Common myeloid progenitor, CD34-positive (primary cell): ENCODE measurements around the gene CD200R1L.
"Not testable (repeated sequence)": the region's sequence is repeated elsewhere in the genome, so short reads cannot be mapped to it uniquely, and the experiment has no call there.

Source experiments
- CTCF ChIA-PET: fragments of 350-600 bp; sonication (Branson Sonifier 250); formaldehyde crosslinking; loops from one replicate; lab custom pipeline; 2021; ENCODE audit warnings: antibody characterized with exemption; lab: Charles Lee
- POLR2A ChIA-PET: fragments of 350-600 bp; sonication (Branson Sonifier 250); formaldehyde crosslinking; loops from one replicate; lab custom pipeline; 2021; ENCODE audit warnings: antibody characterized with exemption; lab: Charles Lee
- DNase-seq, 3 donors: peaks; one replicate each; pipeline versions ENCODE4 v3.0.0 to v3.0.0-alpha.2; 2013
- H3K27ac ChIP-seq, 2 experiments: 1 replicate in 1 of 2; 2 replicates in 1 of 2; pipeline ENCODE4 v1.7.0; 2013; ENCODE audit warnings: inconsistent platforms in 2 of 2, low read length in 2 of 2, mild to moderate bottlenecking in 2 of 2, low read depth in 1 of 2, moderate library complexity in 1 of 2; ENCODE audit not compliant: severe bottlenecking in 2 of 2, insufficient read depth in 1 of 2, poor library complexity in 1 of 2
- H3K27me3 ChIP-seq, 5 experiments: replicated peaks in 2 of 5; 1 replicate in 3 of 5; 2 replicates in 2 of 5; pipeline versions ENCODE4 v1.6.1 to v1.7.0; 2013; ENCODE audit warnings: low read length in 4 of 5, mild to moderate bottlenecking in 2 of 5, moderate library complexity in 2 of 5, inconsistent platforms in 1 of 5; ENCODE audit not compliant: insufficient read depth in 5 of 5, control insufficient read depth in 4 of 5
- H3K36me3 ChIP-seq, 4 experiments: 1 replicate in 2 of 4; 2 replicates in 2 of 4; pipeline versions ENCODE4 v1.6.1 to v1.7.0; 2013; ENCODE audit warnings: low read length in 3 of 4, control low read depth in 1 of 4, mild to moderate bottlenecking in 1 of 4; ENCODE audit not compliant: control insufficient read depth in 4 of 4, insufficient read depth in 4 of 4
- H3K4me1 ChIP-seq, 4 experiments: 1 replicate in 3 of 4; 2 replicates in 1 of 4; pipeline versions ENCODE4 v1.6.1 to v1.7.1; 2013; ENCODE audit warnings: low read length in 3 of 4, mild to moderate bottlenecking in 3 of 4, control low read depth in 1 of 4, inconsistent platforms in 1 of 4, moderate library complexity in 1 of 4; ENCODE audit not compliant: control insufficient read depth in 4 of 4, insufficient read depth in 4 of 4; ENCODE audit errors: control extremely low read depth in 1 of 4
- H3K4me3 ChIP-seq, 7 experiments: 1 replicate in 4 of 7; 2 replicates in 3 of 7; pipeline versions ENCODE4 v1.5.1 to v1.7.0; 2013; ENCODE audit warnings: mild to moderate bottlenecking in 7 of 7, low read length in 6 of 7, moderate library complexity in 6 of 7, inconsistent platforms in 2 of 7, low read depth in 2 of 7, control low read depth in 1 of 7; ENCODE audit not compliant: insufficient read depth in 4 of 7, control insufficient read depth in 1 of 7; ENCODE audit errors: extremely low read depth in 1 of 7
- H3K9me3 ChIP-seq, 5 experiments: 1 replicate in 4 of 5; 2 replicates in 1 of 5; pipeline versions ENCODE4 v1.6.1 to v1.7.1; 2013; ENCODE audit warnings: low read length in 4 of 5, mild to moderate bottlenecking in 2 of 5, inconsistent platforms in 1 of 5, low read depth in 1 of 5, moderate library complexity in 1 of 5; ENCODE audit not compliant: control insufficient read depth in 4 of 5, insufficient read depth in 2 of 5; ENCODE audit errors: control extremely low read depth in 1 of 5
- WGBS: methylation state at CpG from one replicate; pipeline ENCODE4 v1.1.5; 2013; ENCODE audit not compliant: insufficient coverage; 5-methylcytosine and 5-hydroxymethylcytosine counted together

The CD200R1L gene

GRCh38 chr3:112856537-112856936, 9.9 kb upstream of the CD200R1L start:
- CTCF ChIA-PET: no interaction called here
- Histone ChIP-seq H3K36me3 (no peaks in the 10 kb centered on the region), H3K9me3 (peaks cover 4 to 45% (median 25%) of the 10 kb centered on the region in 5 experiments), H3K4me3 (no peak overlapping the region), H3K4me1 (peaks cover 3 to 36% (median 7%) of the 10 kb centered on the region in 4 experiments), H3K27me3 (peaks cover 0 to 17% (median 0%) of the 10 kb centered on the region in 5 experiments), H3K27ac (no peak overlapping the region)
- POLR2A ChIA-PET: no interaction called here
- peak; percentile 83 to 97 (median 96) for DNase-seq

GRCh38 chr3:112855883-112856282, 9.2 kb upstream of the CD200R1L start:
- DNase-seq: no peak
- POLR2A ChIA-PET: no interaction called here
- CTCF ChIA-PET: interaction anchor here (0.9 kb wide), 1 partner anchor 121 kb away, joined by 3 read pairs; no protein-coding TSS in a partner anchor

GRCh38 chr3:112855074-112855473, 8.4 kb upstream of the CD200R1L start:
- POLR2A ChIA-PET, H3K36me3 ChIP-seq, H3K4me3 ChIP-seq, DNase-seq, H3K27ac ChIP-seq: not testable (repeated sequence)
- peaks cover 0 to 18% (median 0%) of the 10 kb centered on the region in 5 experiments for H3K27me3 ChIP-seq
- CTCF ChIA-PET: interaction anchor here (0.9 kb wide), 1 partner anchor 121 kb away, joined by 3 read pairs; no protein-coding TSS in a partner anchor
- peaks cover 3 to 34% (median 7%) of the 10 kb centered on the region in 4 experiments for H3K4me1 ChIP-seq
- WGBS: no CpG with 5 or more reads among the region's 3 CpGs
- H3K9me3 ChIP-seq: peaks cover 6 to 58% (median 32%) of the 10 kb centered on the region in 5 experiments

More at GRCh38 chr3:112855883-112856282, 9.2 kb upstream of the CD200R1L start:
- Histone ChIP-seq H3K4me1 (peaks cover 3 to 35% (median 7%) of the 10 kb centered on the region in 4 experiments), H3K27ac (no peak overlapping the region), H3K9me3 (peaks cover 4 to 50% (median 31%) of the 10 kb centered on the region in 5 experiments), H3K36me3 (no peaks in the 10 kb centered on the region), H3K27me3 (peaks cover 0 to 17% (median 0%) of the 10 kb centered on the region in 5 experiments), H3K4me3 (no peak overlapping the region)

- Histone ChIP-seq H3K27ac (no peak overlapping the region), H3K4me3 (no peak overlapping the region), H3K4me1 (peaks cover 0 to 4% (median 0%) of the 10 kb centered on the region in 4 experiments), H3K9me3 (peaks cover 2 to 55% (median 29%) of the 10 kb centered on the region in 5 experiments), H3K27me3 (peaks cover 0 to 15% (median 3%) of the 10 kb centered on the region in 5 experiments), H3K36me3 (no peaks in the 10 kb centered on the region)
- 75% methylated on average over 2 of the region's 3 CpGs for WGBS
- ChIA-PET CTCF (no interaction called here), POLR2A (no interaction called here)
- DNase-seq: peak in 2 of 3 donors; percentile 6 to 13
Measured at GRCh38 chr3:112848196-112848595, 1.5 kb upstream of the CD200R1L start.

- POLR2A ChIA-PET: no interaction called here
- H3K27me3 ChIP-seq: peaks cover 0 to 13% (median 3%) of the 10 kb centered on the region in 5 experiments
- peak in 1 of 3 donors; percentile 12 for DNase-seq
- no peak overlapping the region for H3K4me3 ChIP-seq
- CTCF ChIA-PET: no interaction called here
- H3K9me3 ChIP-seq: peaks cover 2 to 56% (median 30%) of the 10 kb centered on the region in 5 experiments
- no peak overlapping the region for H3K27ac ChIP-seq
- H3K36me3 ChIP-seq: no peaks in the 10 kb centered on the region
- 70% methylated on average over 3 of the region's 3 CpGs for WGBS
- H3K4me1 ChIP-seq: peaks cover 0 to 4% (median 0%) of the 10 kb centered on the region in 4 experiments
Measured at GRCh38 chr3:112847692-112848091, 1.0 kb upstream of the CD200R1L start.

- H3K27me3 ChIP-seq: peaks cover 0 to 7% (median 3%) of the 10 kb centered on the region in 5 experiments
- peaks cover 2 to 48% (median 25%) of the 10 kb centered on the region in 5 experiments for H3K9me3 ChIP-seq
- POLR2A ChIA-PET: no interaction called here
- no peak for DNase-seq
- CTCF ChIA-PET: no interaction called here
- H3K4me1 ChIP-seq: peaks cover 0 to 4% (median 0%) of the 10 kb centered on the region in 4 experiments
- H3K4me3 ChIP-seq: no peak overlapping the region
- no peaks in the 10 kb centered on the region for H3K36me3 ChIP-seq
- no peak overlapping the region for H3K27ac ChIP-seq
- WGBS: no CpG with 5 or more reads among the region's 1 CpG
Measured at GRCh38 chr3:112845772-112846171, 892 bp downstream of the CD200R1L start.

GRCh38 chr3:112829046-112829445, 17.6 kb downstream of the CD200R1L start:
- Histone ChIP-seq H3K9me3 (no peaks in the 10 kb centered on the region), H3K4me1 (no peaks in the 10 kb centered on the region), H3K27me3 (no peaks in the 10 kb centered on the region), H3K36me3 (no peaks in the 10 kb centered on the region), H3K4me3 (no peak overlapping the region), H3K27ac (no peak overlapping the region)
- WGBS: 100% methylated on average over 3 of the region's 4 CpGs
- no peak for DNase-seq
- CTCF ChIA-PET: no interaction called here
- POLR2A ChIA-PET: no interaction called here
